H1 (cell line): ENCODE data around the gene ACTA2.

Source experiments
- CEBPB ChIP-seq: IDR thresholded peaks from 2 replicates; pipeline ENCODE4 v1.6.1; 2012; ENCODE audit warnings: low read depth, low read length
- EP300 ChIP-seq, 2 experiments: IDR thresholded peaks; 1 replicate in 1 of 2; 2 replicates in 1 of 2; pipeline ENCODE4 v1.6.1; 2011 to 2012; ENCODE audit warnings: low read depth in 2 of 2, low read length in 2 of 2, mild to moderate bottlenecking in 2 of 2, borderline replicate concordance in 1 of 2, inconsistent platforms in 1 of 2, moderate library complexity in 1 of 2
- EZH2 ChIP-seq: fragments of 200-600 bp; sonication (generic); IDR thresholded peaks from 2 replicates; pipeline ENCODE4 v1.7.1; 2012; ENCODE audit warnings: low read depth, mild to moderate bottlenecking, moderate library complexity, low read length, inconsistent platforms; ENCODE audit not compliant: severe bottlenecking
- POLR2A ChIP-seq, 2 experiments: IDR thresholded peaks; 1 replicate in 1 of 2; 2 replicates in 1 of 2; pipeline ENCODE4 v1.6.1; 2011; ENCODE audit warnings: low read depth in 2 of 2, low read length in 2 of 2, mild to moderate bottlenecking in 2 of 2; ENCODE audit errors: control extremely low read depth in 1 of 2
- TAF1 ChIP-seq: IDR thresholded peaks from 2 replicates; pipeline ENCODE4 v1.6.1; 2011; ENCODE audit warnings: mild to moderate bottlenecking, low read depth, low read length
- TF ChIP-seq, protein P1 (sequence below), 3 experiments: IDR thresholded peaks; 1 replicate in 2 of 3; 2 replicates in 1 of 3; pipeline versions ENCODE4 v1.5.1 to v1.6.1; 2011; ENCODE audit warnings: low read length in 3 of 3, mild to moderate bottlenecking in 3 of 3, inconsistent platforms in 2 of 3, low read depth in 1 of 3, moderate library complexity in 1 of 3; ENCODE audit not compliant: insufficient read depth in 1 of 3; ENCODE audit errors: control extremely low read depth in 1 of 3
- TF ChIP-seq, protein P2 (sequence below): IDR thresholded peaks from 2 replicates; pipeline ENCODE4 v1.6.1; 2012; ENCODE audit warnings: low read length, inconsistent platforms

DNA sequence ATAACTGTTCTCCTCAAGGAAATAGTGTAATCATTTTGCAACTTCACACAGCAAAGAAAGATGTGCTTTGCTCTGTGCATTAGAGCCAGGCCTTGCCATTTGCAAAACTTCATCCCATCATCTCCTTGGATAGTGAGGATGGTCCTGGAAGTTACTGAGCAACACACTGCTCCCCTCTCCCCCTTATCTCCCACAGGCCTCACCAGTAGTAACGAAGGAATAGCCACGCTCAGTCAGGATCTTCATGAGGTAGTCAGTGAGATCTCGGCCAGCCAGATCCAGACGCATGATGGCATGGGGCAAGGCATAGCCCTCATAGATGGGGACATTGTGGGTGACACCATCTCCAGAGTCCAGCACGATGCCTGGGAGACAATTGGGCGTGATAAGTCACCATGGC, 11.5 kb downstream of the ACTA2 start:
- TF ChIP-seq, protein P1, sequence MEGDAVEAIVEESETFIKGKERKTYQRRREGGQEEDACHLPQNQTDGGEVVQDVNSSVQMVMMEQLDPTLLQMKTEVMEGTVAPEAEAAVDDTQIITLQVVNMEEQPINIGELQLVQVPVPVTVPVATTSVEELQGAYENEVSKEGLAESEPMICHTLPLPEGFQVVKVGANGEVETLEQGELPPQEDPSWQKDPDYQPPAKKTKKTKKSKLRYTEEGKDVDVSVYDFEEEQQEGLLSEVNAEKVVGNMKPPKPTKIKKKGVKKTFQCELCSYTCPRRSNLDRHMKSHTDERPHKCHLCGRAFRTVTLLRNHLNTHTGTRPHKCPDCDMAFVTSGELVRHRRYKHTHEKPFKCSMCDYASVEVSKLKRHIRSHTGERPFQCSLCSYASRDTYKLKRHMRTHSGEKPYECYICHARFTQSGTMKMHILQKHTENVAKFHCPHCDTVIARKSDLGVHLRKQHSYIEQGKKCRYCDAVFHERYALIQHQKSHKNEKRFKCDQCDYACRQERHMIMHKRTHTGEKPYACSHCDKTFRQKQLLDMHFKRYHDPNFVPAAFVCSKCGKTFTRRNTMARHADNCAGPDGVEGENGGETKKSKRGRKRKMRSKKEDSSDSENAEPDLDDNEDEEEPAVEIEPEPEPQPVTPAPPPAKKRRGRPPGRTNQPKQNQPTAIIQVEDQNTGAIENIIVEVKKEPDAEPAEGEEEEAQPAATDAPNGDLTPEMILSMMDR (IDR thresholded peaks at IDR 0.05; ENCODE audit: control extremely low read depth in 1 of 3, insufficient read depth in 1 of 3, low read depth in 1 of 3, low read length in 3 of 3): no peak
- TF ChIP-seq POLR2A (IDR thresholded peaks at IDR 0.05; ENCODE audit: control extremely low read depth in 1 of 2, low read depth in 2 of 2, low read length in 2 of 2) (no peak), CEBPB (no peak), TAF1 (no peak), EP300 (IDR thresholded peaks at IDR 0.05; ENCODE audit: borderline replicate concordance in 1 of 2, low read depth in 2 of 2, low read length in 2 of 2) (no peak), EZH2 (no peak)
- TF ChIP-seq, protein P2, sequence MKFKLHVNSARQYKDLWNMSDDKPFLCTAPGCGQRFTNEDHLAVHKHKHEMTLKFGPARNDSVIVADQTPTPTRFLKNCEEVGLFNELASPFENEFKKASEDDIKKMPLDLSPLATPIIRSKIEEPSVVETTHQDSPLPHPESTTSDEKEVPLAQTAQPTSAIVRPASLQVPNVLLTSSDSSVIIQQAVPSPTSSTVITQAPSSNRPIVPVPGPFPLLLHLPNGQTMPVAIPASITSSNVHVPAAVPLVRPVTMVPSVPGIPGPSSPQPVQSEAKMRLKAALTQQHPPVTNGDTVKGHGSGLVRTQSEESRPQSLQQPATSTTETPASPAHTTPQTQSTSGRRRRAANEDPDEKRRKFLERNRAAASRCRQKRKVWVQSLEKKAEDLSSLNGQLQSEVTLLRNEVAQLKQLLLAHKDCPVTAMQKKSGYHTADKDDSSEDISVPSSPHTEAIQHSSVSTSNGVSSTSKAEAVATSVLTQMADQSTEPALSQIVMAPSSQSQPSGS: no peak
